ENCODE results near the gene ARID1B. TPM values are rescaled to one million over a fixed set of nuclear protein-coding genes. Genes with fewer than 3 reads are reported as not detected.

Gene ARID1B
- total RNA-seq, 6 experiments from 2014 or later = 32.5 to 44.3 (median 36.5) TPM

DNA sequence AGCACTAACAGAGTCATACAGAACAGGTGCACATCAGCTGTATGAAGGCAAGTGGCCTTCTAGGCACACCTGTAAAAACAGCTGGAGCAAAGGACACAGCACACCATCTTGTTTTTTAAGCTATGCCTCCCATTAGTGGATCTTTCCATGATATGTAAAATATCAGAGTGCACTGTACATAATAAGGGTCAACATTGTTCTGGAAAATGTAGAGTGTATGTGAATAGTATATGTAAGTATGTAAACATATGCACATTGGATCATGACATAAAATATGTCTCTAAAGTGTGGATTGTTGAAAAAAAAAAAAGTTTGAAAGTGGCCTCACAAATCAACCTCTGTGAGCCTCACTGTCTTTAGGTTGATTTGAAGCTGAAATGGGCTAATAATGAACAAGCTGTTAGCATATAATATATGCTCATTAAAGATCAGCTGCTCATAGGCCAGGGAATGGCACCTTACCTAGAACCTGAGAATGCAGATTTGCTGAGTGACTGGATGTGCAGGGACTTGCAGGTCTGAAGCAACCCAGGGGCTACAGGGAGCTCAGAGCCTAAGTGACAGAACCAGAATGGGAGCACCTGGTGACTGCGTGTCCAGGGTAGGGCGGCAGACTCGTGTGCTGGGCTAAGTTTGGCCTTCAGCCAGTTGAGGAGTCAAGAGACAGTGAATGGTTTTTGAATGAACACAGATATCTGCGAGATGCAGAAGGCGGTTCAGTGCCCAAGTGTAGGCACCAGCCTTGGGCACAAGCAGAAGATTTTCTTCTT is 347.5 kb downstream of the ARID1B start:
- no peak overlapping the region for H3K27ac Mint-ChIP-seq
- H3K9me3 Mint-ChIP-seq = no peaks in the 10 kb centered on the region
- TF ChIP-seq, protein P1, sequence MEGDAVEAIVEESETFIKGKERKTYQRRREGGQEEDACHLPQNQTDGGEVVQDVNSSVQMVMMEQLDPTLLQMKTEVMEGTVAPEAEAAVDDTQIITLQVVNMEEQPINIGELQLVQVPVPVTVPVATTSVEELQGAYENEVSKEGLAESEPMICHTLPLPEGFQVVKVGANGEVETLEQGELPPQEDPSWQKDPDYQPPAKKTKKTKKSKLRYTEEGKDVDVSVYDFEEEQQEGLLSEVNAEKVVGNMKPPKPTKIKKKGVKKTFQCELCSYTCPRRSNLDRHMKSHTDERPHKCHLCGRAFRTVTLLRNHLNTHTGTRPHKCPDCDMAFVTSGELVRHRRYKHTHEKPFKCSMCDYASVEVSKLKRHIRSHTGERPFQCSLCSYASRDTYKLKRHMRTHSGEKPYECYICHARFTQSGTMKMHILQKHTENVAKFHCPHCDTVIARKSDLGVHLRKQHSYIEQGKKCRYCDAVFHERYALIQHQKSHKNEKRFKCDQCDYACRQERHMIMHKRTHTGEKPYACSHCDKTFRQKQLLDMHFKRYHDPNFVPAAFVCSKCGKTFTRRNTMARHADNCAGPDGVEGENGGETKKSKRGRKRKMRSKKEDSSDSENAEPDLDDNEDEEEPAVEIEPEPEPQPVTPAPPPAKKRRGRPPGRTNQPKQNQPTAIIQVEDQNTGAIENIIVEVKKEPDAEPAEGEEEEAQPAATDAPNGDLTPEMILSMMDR (IDR thresholded peaks at IDR 0.05) = no peak
- H3K36me3 Mint-ChIP-seq (ENCODE audit: low read depth) = no peaks in the 10 kb centered on the region
- no peak for DNase-seq
- no peaks in the 10 kb centered on the region for H3K27me3 Mint-ChIP-seq (ENCODE audit: insufficient read depth)
- H3K4me1 Mint-ChIP-seq (ENCODE audit: low read depth) = peaks cover 14% of the 10 kb centered on the region
- no peak overlapping the region for H3K4me3 Mint-ChIP-seq

DNA sequence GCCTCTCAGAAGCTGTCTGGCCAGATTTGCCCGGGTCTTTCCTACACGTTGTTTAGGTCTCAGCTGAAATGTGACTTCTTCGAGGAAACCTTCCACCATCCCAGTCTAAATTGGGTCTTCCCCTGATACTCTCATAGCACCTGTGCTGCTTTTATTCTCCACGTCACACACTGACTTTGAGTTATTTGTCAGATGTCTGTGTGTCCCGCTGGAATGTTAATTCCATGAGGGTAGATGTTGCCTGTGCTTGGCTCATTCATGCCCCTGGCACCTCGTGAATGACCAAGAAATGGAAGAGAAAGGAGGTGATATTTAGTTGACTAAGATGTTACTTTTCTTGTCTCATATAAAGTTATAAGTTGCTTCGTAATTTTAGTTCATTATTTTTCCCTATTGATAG is 348.4 kb downstream of the ARID1B start:
- Mint-ChIP-seq H3K27me3 (ENCODE audit: insufficient read depth) (no peaks in the 10 kb centered on the region), H3K27ac (no peak overlapping the region), H3K36me3 (ENCODE audit: low read depth) (no peaks in the 10 kb centered on the region), H3K4me3 (no peak overlapping the region), H3K4me1 (ENCODE audit: low read depth) (peaks cover 14% of the 10 kb centered on the region), H3K9me3 (no peaks in the 10 kb centered on the region)
- DNase-seq = no peak
- TF ChIP-seq, protein P1 (IDR thresholded peaks at IDR 0.05) = no peak

DNA sequence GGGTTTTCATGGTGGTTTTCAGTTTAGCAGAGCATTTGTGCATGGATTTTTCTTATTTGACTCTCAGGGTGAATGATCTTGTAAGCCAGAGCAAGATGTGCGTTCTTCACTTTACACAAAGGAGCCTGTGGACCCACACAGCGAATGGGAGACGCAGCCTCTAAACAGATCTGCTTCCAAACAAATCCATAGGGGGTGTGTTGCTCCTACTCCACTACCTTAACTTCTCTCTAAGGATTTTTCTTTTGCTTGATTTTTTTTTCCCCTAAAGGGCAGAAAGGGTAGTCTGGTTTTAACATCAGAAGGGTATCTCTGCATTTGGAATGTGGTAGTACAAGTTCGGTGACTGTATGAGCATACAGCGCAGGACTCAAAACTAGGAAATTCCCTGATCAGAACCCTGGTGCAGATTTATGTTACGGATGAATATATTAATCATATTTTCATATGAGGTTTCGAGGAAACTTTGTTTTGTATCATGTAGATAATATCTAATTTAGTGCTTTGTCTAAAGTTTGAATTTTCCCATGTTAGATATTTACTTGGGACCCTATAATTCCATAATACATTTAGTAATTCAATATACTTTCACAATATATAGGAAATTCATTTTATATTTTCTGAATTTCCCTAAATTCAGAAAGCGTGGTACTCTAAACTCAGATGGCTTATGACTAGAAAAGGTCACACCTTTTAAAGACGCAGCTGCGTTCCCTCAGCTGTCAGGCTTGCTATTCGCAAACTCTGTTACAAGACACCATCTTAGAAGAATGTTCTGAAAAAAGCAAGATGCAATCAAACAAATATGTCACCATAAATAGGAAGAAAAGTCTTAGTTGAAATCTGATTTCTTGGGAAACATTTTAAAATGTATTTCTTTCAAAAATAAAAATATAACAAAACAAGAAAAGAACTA is 349.3 kb downstream of the ARID1B start:
- Mint-ChIP-seq H3K27ac (no peak overlapping the region), H3K36me3 (ENCODE audit: low read depth) (no peaks in the 10 kb centered on the region), H3K27me3 (ENCODE audit: insufficient read depth) (no peaks in the 10 kb centered on the region), H3K9me3 (no peaks in the 10 kb centered on the region), H3K4me1 (ENCODE audit: low read depth) (peaks cover 14% of the 10 kb centered on the region), H3K4me3 (no peak overlapping the region)
- no peak for DNase-seq
- TF ChIP-seq, protein P1 (IDR thresholded peaks at IDR 0.05) = no peak

DNA sequence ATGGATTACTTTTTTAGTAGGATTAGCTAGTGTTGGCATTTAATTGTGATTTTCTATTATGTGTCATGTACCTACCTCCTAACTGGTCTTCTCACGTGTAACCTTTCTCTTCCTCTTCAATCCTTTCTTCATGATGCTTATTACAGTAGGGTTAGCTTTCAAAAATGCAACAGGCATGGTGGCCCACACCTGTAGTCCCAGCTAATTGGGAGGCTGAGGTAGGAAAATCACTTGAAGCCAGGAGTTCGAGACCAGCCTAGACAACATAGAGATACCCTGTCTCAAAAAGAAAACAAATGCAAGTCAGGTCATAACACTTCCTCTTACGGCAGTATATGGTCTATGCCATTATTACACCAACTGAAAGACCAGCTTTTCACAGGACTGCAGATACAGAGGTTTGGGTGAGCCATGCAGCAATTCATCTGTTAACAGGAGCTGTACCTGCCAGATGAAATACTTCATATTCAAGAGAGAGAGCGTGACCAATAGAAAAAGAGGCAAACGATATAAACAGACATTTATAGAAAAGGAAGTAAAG is 351.1 kb downstream of the ARID1B start:
- no peak overlapping the region; the same call in 1 of the 2 replicates for H3K27ac Mint-ChIP-seq
- no peak for DNase-seq
- no peak overlapping the region for H3K4me3 Mint-ChIP-seq
- peaks cover 14% of the 10 kb centered on the region for H3K4me1 Mint-ChIP-seq (ENCODE audit: low read depth)
- no peaks in the 10 kb centered on the region; the same call in 1 of the 2 replicates for H3K36me3 Mint-ChIP-seq (ENCODE audit: low read depth)
- no peaks in the 10 kb centered on the region for H3K27me3 Mint-ChIP-seq (ENCODE audit: insufficient read depth)
- TF ChIP-seq, protein P1 (IDR thresholded peaks at IDR 0.05) = no peak
- no peaks in the 10 kb centered on the region for H3K9me3 Mint-ChIP-seq

DNA sequence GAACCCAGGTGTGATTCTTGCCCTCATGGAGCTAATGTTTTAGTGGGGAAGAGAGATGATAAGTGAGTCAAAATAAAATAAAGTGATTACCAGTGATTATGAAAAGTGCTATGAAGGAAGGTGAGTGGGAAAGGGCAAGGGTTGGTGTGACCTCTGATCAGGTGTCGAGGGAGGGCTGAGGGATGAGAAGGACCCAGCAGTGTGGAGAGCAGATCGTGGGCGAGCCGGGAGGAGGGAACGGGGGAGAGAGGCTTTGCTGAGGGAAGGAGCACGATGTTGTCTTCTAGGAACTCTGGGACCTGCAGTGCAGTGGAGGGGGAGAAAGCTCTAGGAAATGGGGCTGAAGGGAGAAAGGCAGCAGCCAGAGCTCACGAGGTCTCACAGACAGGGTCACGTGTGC is 354.1 kb downstream of the ARID1B start:
- no peak overlapping the region for H3K27ac Mint-ChIP-seq
- H3K4me3 Mint-ChIP-seq = no peak overlapping the region

More for the DNA sequence above, 354.1 kb downstream of the ARID1B start:
- no peak for DNase-seq
- Mint-ChIP-seq H3K36me3 (ENCODE audit: low read depth) (no peaks in the 10 kb centered on the region; the same call in 1 of the 2 replicates), H3K4me1 (ENCODE audit: low read depth) (peaks cover 24% of the 10 kb centered on the region), H3K9me3 (no peaks in the 10 kb centered on the region), H3K27me3 (ENCODE audit: insufficient read depth) (no peaks in the 10 kb centered on the region; the same call in 1 of the 2 replicates)
- TF ChIP-seq, protein P1 (IDR thresholded peaks at IDR 0.05) = no peak
